HEK293 (cell line): ENCODE data around the gene ABCC11.
A peak's percentile ranks its signal among the peaks of the same experiment; 100 is the strongest.

Experiments used
- CTCF ChIA-PET: fragments of 350-600 bp; formaldehyde crosslinking; extraction: SDS; loops from one replicate; lab custom pipeline; 2021; ENCODE audit warnings: antibody characterized with exemption; lab: Yijun Ruan, JAX
- POLR2A ChIA-PET: fragments of 300-600 bp; formaldehyde crosslinking; extraction: SDS; loops from one replicate; lab custom pipeline; 2020; ENCODE audit warnings: antibody characterized with exemption, inconsistent platforms; lab: Yijun Ruan, JAX
- H3K27ac ChIP-seq: fragments of 200-500 bp; sonication (Bioruptor generic); 2 replicates; pipeline ENCODE4 v1.5.1; 2014; ENCODE audit warnings: low read depth, low read length, control low read depth, inconsistent platforms; ENCODE audit errors: extremely low read depth
- H3K36me3 ChIP-seq, 2 experiments: fragments of 200-500 bp in 1 of 2; sonication (Bioruptor generic) in 1 of 2; 1 replicate in 1 of 2; 2 replicates in 1 of 2; pipeline ENCODE4 v1.5.1; 2014 to 2017; ENCODE audit warnings: inconsistent platforms in 2 of 2, low read length in 2 of 2; ENCODE audit not compliant: control insufficient read depth in 2 of 2, insufficient read depth in 1 of 2
- H3K4me1 ChIP-seq: fragments of 200-500 bp; sonication (Bioruptor generic); 2 replicates; pipeline ENCODE4 v1.5.1; 2014; ENCODE audit warnings: mild to moderate bottlenecking, low read length, inconsistent platforms; ENCODE audit not compliant: control insufficient read depth, insufficient read depth
- H3K4me3 ChIP-seq: 2 replicates; pipeline ENCODE4 v1.5.1; 2011; ENCODE audit warnings: low read depth, mild to moderate bottlenecking, control low read depth, low read length, moderate library complexity
- H3K9me3 ChIP-seq: fragments of 200-500 bp; sonication (Bioruptor generic); 2 replicates; pipeline ENCODE4 v1.5.1; 2014; ENCODE audit warnings: low read depth, low read length, inconsistent platforms; ENCODE audit not compliant: control insufficient read depth, insufficient read depth
- BCL11B ChIP-seq: fragments of 450-650 bp; formaldehyde crosslinking; IDR thresholded peaks from 2 replicates; pipeline ENCODE4 v1.5.1; 2016; ENCODE audit warnings: low read depth, missing biosample characterization, missing genetic modification characterization
- CTCF ChIP-seq: fragments of 450-650 bp; formaldehyde crosslinking; IDR thresholded peaks from 2 replicates; pipeline ENCODE4 v1.5.1; 2016; ENCODE audit warnings: missing biosample characterization, missing genetic modification characterization
- GLI2 ChIP-seq: fragments of 450-650 bp; formaldehyde crosslinking; IDR thresholded peaks from 2 replicates; pipeline ENCODE4; 2017; ENCODE audit warnings: missing biosample characterization, missing genetic modification characterization, low read depth, borderline replicate concordance
- KLF9 ChIP-seq: fragments of 450-650 bp; formaldehyde crosslinking; IDR thresholded peaks from 2 replicates; pipeline ENCODE4 v1.5.1; 2016; ENCODE audit warnings: missing biosample characterization, missing genetic modification characterization, low read depth
- SETDB1 ChIP-seq: IDR thresholded peaks from one replicate; pipeline ENCODE4 v1.6.1; 2017; ENCODE audit warnings: mild to moderate bottlenecking, low read length, moderate library complexity, mixed read lengths; ENCODE audit not compliant: insufficient read length
- SP7 ChIP-seq: fragments of 450-650 bp; formaldehyde crosslinking; IDR thresholded peaks from 2 replicates; pipeline ENCODE4 v1.5.1; 2016; ENCODE audit warnings: missing biosample characterization, missing genetic modification characterization
- ZBTB10 ChIP-seq: fragments of 450-650 bp; formaldehyde crosslinking; IDR thresholded peaks from 2 replicates; pipeline ENCODE4 v1.5.1; 2016; ENCODE audit warnings: missing biosample characterization, missing genetic modification characterization
- ZBTB8A ChIP-seq: fragments of 450-650 bp; formaldehyde crosslinking; IDR thresholded peaks from 2 replicates; pipeline ENCODE4 v1.5.1; 2016; ENCODE audit warnings: missing biosample characterization, missing genetic modification characterization
- ZEB2 ChIP-seq: fragments of 450-650 bp; formaldehyde crosslinking; IDR thresholded peaks from 2 replicates; pipeline ENCODE4 v1.5.1; 2016; ENCODE audit warnings: missing biosample characterization, missing genetic modification characterization
- ZNF140 ChIP-seq: fragments of 450-650 bp; formaldehyde crosslinking; IDR thresholded peaks from 2 replicates; pipeline ENCODE4 v1.5.1; 2016; ENCODE audit warnings: missing biosample characterization, missing genetic modification characterization
- ZNF148 ChIP-seq: fragments of 450-650 bp; formaldehyde crosslinking; IDR thresholded peaks from 2 replicates; pipeline ENCODE4 v1.5.0; 2017; ENCODE audit warnings: missing biosample characterization, missing genetic modification characterization, borderline replicate concordance
- ZNF155 ChIP-seq: fragments of 450-650 bp; formaldehyde crosslinking; IDR thresholded peaks from 2 replicates; pipeline ENCODE4 v1.5.1; 2016; ENCODE audit warnings: missing biosample characterization, missing genetic modification characterization
- ZNF169 ChIP-seq: fragments of 450-650 bp; formaldehyde crosslinking; IDR thresholded peaks from 2 replicates; pipeline ENCODE4 v1.5.1; 2016; ENCODE audit warnings: missing biosample characterization, missing genetic modification characterization
- ZNF18 ChIP-seq: fragments of 450-650 bp; formaldehyde crosslinking; IDR thresholded peaks from 2 replicates; pipeline ENCODE4 v1.5.1; 2016; ENCODE audit warnings: missing biosample characterization, missing genetic modification characterization
- ZNF214 ChIP-seq: fragments of 450-650 bp; formaldehyde crosslinking; IDR thresholded peaks from 2 replicates; pipeline ENCODE4 v1.5.1; 2017; ENCODE audit warnings: missing biosample characterization, mild to moderate bottlenecking, missing genetic modification characterization, borderline replicate concordance
- ZNF280C ChIP-seq: fragments of 450-650 bp; formaldehyde crosslinking; IDR thresholded peaks from 2 replicates; pipeline ENCODE4 v1.5.1; 2016; ENCODE audit warnings: missing biosample characterization, missing genetic modification characterization
- ZNF341 ChIP-seq: fragments of 450-650 bp; formaldehyde crosslinking; IDR thresholded peaks from 2 replicates; pipeline ENCODE4; 2016; ENCODE audit warnings: low read depth, missing biosample characterization, missing genetic modification characterization
- ZNF362 ChIP-seq: fragments of 450-650 bp; formaldehyde crosslinking; IDR thresholded peaks from 2 replicates; pipeline ENCODE4 v1.5.1; 2016; ENCODE audit warnings: missing biosample characterization, missing genetic modification characterization
- ZNF600 ChIP-seq: fragments of 450-650 bp; formaldehyde crosslinking; IDR thresholded peaks from 2 replicates; pipeline ENCODE4 v1.5.1; 2016; ENCODE audit warnings: missing biosample characterization, missing genetic modification characterization
- ZNF660 ChIP-seq: fragments of 450-650 bp; IDR thresholded peaks from 2 replicates; pipeline ENCODE4 v1.5.1; 2018; ENCODE audit warnings: missing biosample characterization, mild to moderate bottlenecking, missing genetic modification characterization
- ZNF670 ChIP-seq: fragments of 450-650 bp; formaldehyde crosslinking; IDR thresholded peaks from 2 replicates; pipeline ENCODE4 v1.5.1; 2016; ENCODE audit warnings: missing biosample characterization, missing genetic modification characterization, low read depth
- ZNF701 ChIP-seq: fragments of 450-650 bp; formaldehyde crosslinking; IDR thresholded peaks from 2 replicates; pipeline ENCODE4 v1.5.1; 2016; ENCODE audit warnings: missing biosample characterization, missing genetic modification characterization
- ZNF76 ChIP-seq: fragments of 450-650 bp; formaldehyde crosslinking; IDR thresholded peaks from 2 replicates; pipeline ENCODE4; 2016; ENCODE audit warnings: low read depth, missing biosample characterization, missing genetic modification characterization, borderline replicate concordance
- ZXDB ChIP-seq: fragments of 450-650 bp; formaldehyde crosslinking; IDR thresholded peaks from 2 replicates; pipeline ENCODE4 v1.5.1; 2016; ENCODE audit warnings: missing biosample characterization, missing genetic modification characterization

ABCC11 gene

GRCh38 chr16:48164907-48165715 lies 82.2 kb downstream of the ABCC11 start (continued):
- 0 out of 2 replicates have a peak, but pooled peaks have one; percentile 21 for TF ChIP-seq ZNF660 (tag by site-specific recombination)
- TF ChIP-seq ZNF155 (tag by site-specific recombination): no peak
- no peak for TF ChIP-seq ZNF214 (tag by site-specific recombination)
- no peak for TF ChIP-seq ZNF140 (tag by site-specific recombination)
- peak; percentile 87 for TF ChIP-seq CTCF (tag by site-specific recombination)
- no peak for TF ChIP-seq ZXDB
- TF ChIP-seq SETDB1: no peak
- no peak for TF ChIP-seq ZNF362 (tag by site-specific recombination)
- 0 out of 2 replicates have a peak, but pooled peaks have one; percentile 18 for TF ChIP-seq SP7 (tag by site-specific recombination)
- TF ChIP-seq ZEB2 (tag by site-specific recombination): no peak
- no peak for TF ChIP-seq ZNF18 (tag by site-specific recombination)
- no peak for TF ChIP-seq ZNF280C

GRCh38 chr16:48162839-48163410 lies 84.4 kb downstream of the ABCC11 start:
- CTCF ChIA-PET: no interaction called here
- H3K4me3 ChIP-seq: no peak overlapping the region
- no peak overlapping the region for H3K27ac ChIP-seq
- POLR2A ChIA-PET: no interaction called here
- H3K36me3 ChIP-seq: no peaks in the 10 kb centered on the region
- H3K9me3 ChIP-seq: no peaks in the 10 kb centered on the region
- TF ChIP-seq ZEB2 (tag by site-specific recombination): no peak
- no peak for TF ChIP-seq ZNF169 (tag by site-specific recombination)
- TF ChIP-seq ZBTB8A (tag by site-specific recombination): no peak
- no peak for TF ChIP-seq ZNF600
- TF ChIP-seq ZNF701 (tag by site-specific recombination): no peak
- no peak for TF ChIP-seq KLF9 (tag by site-specific recombination)
- no peak for TF ChIP-seq GLI2
- no peak for TF ChIP-seq ZBTB10 (tag by site-specific recombination)
- no peak for TF ChIP-seq ZNF148 (tag by site-specific recombination)
- no peak for TF ChIP-seq ZNF341 (tag by site-specific recombination)
- TF ChIP-seq BCL11B: no peak
- TF ChIP-seq ZNF670 (tag by site-specific recombination): no peak
- no peak for TF ChIP-seq ZNF76
- no peaks in the 10 kb centered on the region for H3K4me1 ChIP-seq
